ENCODE measurements around the gene VSNL1.

DNA sequence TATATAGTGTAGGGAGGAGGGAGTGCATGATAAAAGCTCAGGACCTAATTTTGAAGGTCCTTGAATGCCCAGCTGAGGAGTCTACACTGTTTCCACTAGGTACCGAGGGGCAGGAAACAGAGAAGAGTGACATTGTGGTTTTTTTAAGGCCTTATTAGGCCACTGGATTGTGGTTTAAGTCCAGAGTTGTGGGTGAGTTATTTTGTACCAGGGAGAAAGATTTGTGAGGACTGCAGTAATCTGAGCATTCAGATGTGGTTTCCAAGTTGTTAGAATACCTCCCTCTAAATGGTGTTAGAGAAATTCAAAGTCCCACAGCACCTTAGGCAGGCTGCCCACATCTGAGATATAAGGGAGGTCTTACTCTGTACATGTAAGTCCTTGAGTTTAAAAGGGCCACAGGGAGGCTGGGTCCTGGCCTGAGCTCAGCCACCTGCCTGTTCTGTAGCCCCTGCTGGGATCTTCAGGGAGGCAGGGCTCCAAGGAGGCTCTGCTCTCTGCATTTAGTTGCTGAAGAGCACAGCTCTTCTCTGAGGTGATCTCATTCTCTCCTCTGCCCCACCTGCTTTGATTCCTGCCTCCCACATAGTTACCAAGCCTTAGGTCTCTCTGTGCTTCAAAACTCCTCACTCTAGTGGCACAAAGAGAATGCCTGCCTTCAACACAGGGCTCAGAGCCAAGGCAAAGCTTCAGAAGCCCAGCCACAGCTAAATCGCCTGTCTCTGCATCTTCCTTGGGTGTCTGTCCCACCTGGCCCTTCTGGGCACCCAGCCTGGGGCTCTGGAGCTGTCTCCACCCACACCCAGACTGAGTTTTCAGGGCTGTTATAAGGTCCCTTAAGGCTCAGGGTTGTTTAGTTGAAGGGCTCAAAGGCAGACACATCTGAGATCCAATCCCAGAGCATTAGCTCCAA, 88.1 kb downstream of the VSNL1 start:
- TF ChIP-seq, protein P1, sequence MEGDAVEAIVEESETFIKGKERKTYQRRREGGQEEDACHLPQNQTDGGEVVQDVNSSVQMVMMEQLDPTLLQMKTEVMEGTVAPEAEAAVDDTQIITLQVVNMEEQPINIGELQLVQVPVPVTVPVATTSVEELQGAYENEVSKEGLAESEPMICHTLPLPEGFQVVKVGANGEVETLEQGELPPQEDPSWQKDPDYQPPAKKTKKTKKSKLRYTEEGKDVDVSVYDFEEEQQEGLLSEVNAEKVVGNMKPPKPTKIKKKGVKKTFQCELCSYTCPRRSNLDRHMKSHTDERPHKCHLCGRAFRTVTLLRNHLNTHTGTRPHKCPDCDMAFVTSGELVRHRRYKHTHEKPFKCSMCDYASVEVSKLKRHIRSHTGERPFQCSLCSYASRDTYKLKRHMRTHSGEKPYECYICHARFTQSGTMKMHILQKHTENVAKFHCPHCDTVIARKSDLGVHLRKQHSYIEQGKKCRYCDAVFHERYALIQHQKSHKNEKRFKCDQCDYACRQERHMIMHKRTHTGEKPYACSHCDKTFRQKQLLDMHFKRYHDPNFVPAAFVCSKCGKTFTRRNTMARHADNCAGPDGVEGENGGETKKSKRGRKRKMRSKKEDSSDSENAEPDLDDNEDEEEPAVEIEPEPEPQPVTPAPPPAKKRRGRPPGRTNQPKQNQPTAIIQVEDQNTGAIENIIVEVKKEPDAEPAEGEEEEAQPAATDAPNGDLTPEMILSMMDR (conservative IDR thresholded peaks at IDR 0.05): no peak
- no peak for TF ChIP-seq EZH2 (IDR thresholded peaks at IDR 0.05; ENCODE audit: low read depth)

Measured in PC-9 (cell line).